ENCODE measurements around the gene HSPBP1.
"Not testable (repeated sequence)": the region's sequence is repeated elsewhere in the genome, so short reads cannot be mapped to it uniquely, and the experiment has no call there.

The HSPBP1 gene

GRCh38 chr19:55226273-55226672 lies 53.6 kb downstream of the HSPBP1 start:
- no peak overlapping the region for H3K27ac ChIP-seq (ENCODE audit: low read length)
- no peak for DNase-seq (ENCODE audit: low read depth, low spot score)
- no peaks in the 10 kb centered on the region for H3K27me3 ChIP-seq (ENCODE audit: control insufficient read depth, insufficient read depth, low read length)
- no peaks in the 10 kb centered on the region for H3K9me3 ChIP-seq (ENCODE audit: control insufficient read depth, insufficient read depth, low read length)
- H3K4me3 ChIP-seq (ENCODE audit: low read length): no peak overlapping the region
- peaks cover 7% of the 10 kb centered on the region for H3K36me3 ChIP-seq (ENCODE audit: control insufficient read depth, insufficient read depth, low read length)
- no peaks in the 10 kb centered on the region for H3K4me1 ChIP-seq (ENCODE audit: control insufficient read depth, insufficient read depth, low read length)
- WGBS (ENCODE audit: insufficient coverage, insufficient read length): no CpG with 5 or more reads among the region's 9 CpGs

GRCh38 chr19:55225415-55225958 lies 54.4 kb downstream of the HSPBP1 start:
- H3K27me3 ChIP-seq (ENCODE audit: control insufficient read depth, insufficient read depth, low read length): no peaks in the 10 kb centered on the region
- peaks cover 4% of the 10 kb centered on the region; the same call in 1 of the 2 replicates for H3K36me3 ChIP-seq (ENCODE audit: control insufficient read depth, insufficient read depth, low read length)
- no peaks in the 10 kb centered on the region for H3K9me3 ChIP-seq (ENCODE audit: control insufficient read depth, insufficient read depth, low read length)
- no peak overlapping the region for H3K4me3 ChIP-seq (ENCODE audit: low read length)
- no CpG with 5 or more reads among the region's 7 CpGs for WGBS (ENCODE audit: insufficient coverage, insufficient read length)
- no peaks in the 10 kb centered on the region for H3K4me1 ChIP-seq (ENCODE audit: control insufficient read depth, insufficient read depth, low read length)
- DNase-seq (ENCODE audit: low read depth, low spot score): no peak
- H3K27ac ChIP-seq (ENCODE audit: low read length): no peak overlapping the region

GRCh38 chr19:55224679-55225414 lies 55.1 kb downstream of the HSPBP1 start:
- H3K4me1 ChIP-seq (ENCODE audit: control insufficient read depth, insufficient read depth, low read length); H3K36me3 ChIP-seq (ENCODE audit: control insufficient read depth, insufficient read depth, low read length): not testable (repeated sequence)
- WGBS (ENCODE audit: insufficient coverage, insufficient read length): no CpG with 5 or more reads among the region's 11 CpGs

GRCh38 chr19:55224038-55224665 lies 55.8 kb downstream of the HSPBP1 start:
- Histone ChIP-seq H3K4me1 (ENCODE audit: control insufficient read depth, insufficient read depth, low read length) (no peaks in the 10 kb centered on the region), H3K27ac (ENCODE audit: low read length) (no peak overlapping the region), H3K36me3 (ENCODE audit: control insufficient read depth, insufficient read depth, low read length) (peaks cover 4% of the 10 kb centered on the region; the same call in 1 of the 2 replicates), H3K27me3 (ENCODE audit: control insufficient read depth, insufficient read depth, low read length) (no peaks in the 10 kb centered on the region), H3K9me3 (ENCODE audit: control insufficient read depth, insufficient read depth, low read length) (no peaks in the 10 kb centered on the region), H3K4me3 (ENCODE audit: low read length) (no peak overlapping the region)
- no peak for DNase-seq (ENCODE audit: low read depth, low spot score)
- WGBS (ENCODE audit: insufficient coverage, insufficient read length): no CpG with 5 or more reads among the region's 26 CpGs

More at GRCh38 chr19:55224679-55225414, 55.1 kb downstream of the HSPBP1 start:
- not testable (repeated sequence) for H3K27ac ChIP-seq (ENCODE audit: low read length); H3K27me3 ChIP-seq (ENCODE audit: control insufficient read depth, insufficient read depth, low read length); H3K4me3 ChIP-seq (ENCODE audit: low read length); DNase-seq (ENCODE audit: low read depth, low spot score); H3K9me3 ChIP-seq (ENCODE audit: control insufficient read depth, insufficient read depth, low read length)

GRCh38 chr19:55223291-55224037 lies 56.4 kb downstream of the HSPBP1 start:
- DNase-seq (ENCODE audit: low read depth, low spot score): no peak
- no peaks in the 10 kb centered on the region for H3K4me1 ChIP-seq (ENCODE audit: control insufficient read depth, insufficient read depth, low read length)
- WGBS (ENCODE audit: insufficient coverage, insufficient read length): no CpG with 5 or more reads among the region's 17 CpGs
- H3K4me3 ChIP-seq (ENCODE audit: low read length): no peak overlapping the region
- no peaks in the 10 kb centered on the region for H3K27me3 ChIP-seq (ENCODE audit: control insufficient read depth, insufficient read depth, low read length)
- no peak overlapping the region for H3K27ac ChIP-seq (ENCODE audit: low read length)
- H3K36me3 ChIP-seq (ENCODE audit: control insufficient read depth, insufficient read depth, low read length): 0 out of 2 replicates have a peak, but pooled peaks cover 4% of the 10 kb centered on the region
- no peaks in the 10 kb centered on the region for H3K9me3 ChIP-seq (ENCODE audit: control insufficient read depth, insufficient read depth, low read length)

- no CpG with 5 or more reads among the region's 9 CpGs for WGBS (ENCODE audit: insufficient coverage, insufficient read length)
- no peak for DNase-seq (ENCODE audit: low read depth, low spot score)
- Histone ChIP-seq H3K36me3 (ENCODE audit: control insufficient read depth, insufficient read depth, low read length) (no peaks in the 10 kb centered on the region), H3K27ac (ENCODE audit: low read length) (no peak overlapping the region), H3K4me1 (ENCODE audit: control insufficient read depth, insufficient read depth, low read length) (no peaks in the 10 kb centered on the region), H3K9me3 (ENCODE audit: control insufficient read depth, insufficient read depth, low read length) (no peaks in the 10 kb centered on the region), H3K27me3 (ENCODE audit: control insufficient read depth, insufficient read depth, low read length) (no peaks in the 10 kb centered on the region; the same call in 1 of the 2 replicates), H3K4me3 (ENCODE audit: low read length) (no peak overlapping the region)
Observed at GRCh38 chr19:55220525-55220924, 59.4 kb downstream of the HSPBP1 start.

- no CpG with 5 or more reads among the region's 36 CpGs for WGBS (ENCODE audit: insufficient coverage, insufficient read length)
Observed at GRCh38 chr19:55216461-55217198, 63.3 kb downstream of the HSPBP1 start.

GRCh38 chr19:55213547-55213946 lies 66.4 kb downstream of the HSPBP1 start:
- no peaks in the 10 kb centered on the region for H3K36me3 ChIP-seq (ENCODE audit: control insufficient read depth, insufficient read depth, low read length)
- H3K27ac ChIP-seq (ENCODE audit: low read length): no peak overlapping the region
- no peaks in the 10 kb centered on the region; the same call in 1 of the 2 replicates for H3K9me3 ChIP-seq (ENCODE audit: control insufficient read depth, insufficient read depth, low read length)
- no CpG with 5 or more reads among the region's 7 CpGs for WGBS (ENCODE audit: insufficient coverage, insufficient read length)
- H3K4me1 ChIP-seq (ENCODE audit: control insufficient read depth, insufficient read depth, low read length): no peaks in the 10 kb centered on the region; the same call in 1 of the 2 replicates
- no peak for DNase-seq (ENCODE audit: low read depth, low spot score)
- H3K4me3 ChIP-seq (ENCODE audit: low read length): no peak overlapping the region
- H3K27me3 ChIP-seq (ENCODE audit: control insufficient read depth, insufficient read depth, low read length): no peaks in the 10 kb centered on the region; the same call in 1 of the 2 replicates

More at GRCh38 chr19:55216461-55217198, 63.3 kb downstream of the HSPBP1 start:
- H3K27me3 ChIP-seq (ENCODE audit: control insufficient read depth, insufficient read depth, low read length): no peaks in the 10 kb centered on the region; the same call in 1 of the 2 replicates
- H3K36me3 ChIP-seq (ENCODE audit: control insufficient read depth, insufficient read depth, low read length): no peaks in the 10 kb centered on the region
- DNase-seq (ENCODE audit: low read depth, low spot score): peak; percentile 93
- no peaks in the 10 kb centered on the region; the same call in 1 of the 2 replicates for H3K4me1 ChIP-seq (ENCODE audit: control insufficient read depth, insufficient read depth, low read length)
- H3K27ac ChIP-seq (ENCODE audit: low read length): no peak overlapping the region
- peak overlapping the region; percentile 39; the same call in 1 of the 2 replicates for H3K4me3 ChIP-seq (ENCODE audit: low read length)
- no peaks in the 10 kb centered on the region; the same call in 1 of the 2 replicates for H3K9me3 ChIP-seq (ENCODE audit: control insufficient read depth, insufficient read depth, low read length)

GRCh38 chr19:55212447-55212846 lies 67.5 kb downstream of the HSPBP1 start:
- Histone ChIP-seq H3K27me3 (ENCODE audit: control insufficient read depth, insufficient read depth, low read length) (no peaks in the 10 kb centered on the region; the same call in 1 of the 2 replicates), H3K36me3 (ENCODE audit: control insufficient read depth, insufficient read depth, low read length) (no peaks in the 10 kb centered on the region), H3K9me3 (ENCODE audit: control insufficient read depth, insufficient read depth, low read length) (no peaks in the 10 kb centered on the region; the same call in 1 of the 2 replicates), H3K27ac (ENCODE audit: low read length) (no peak overlapping the region), H3K4me1 (ENCODE audit: control insufficient read depth, insufficient read depth, low read length) (no peaks in the 10 kb centered on the region; the same call in 1 of the 2 replicates), H3K4me3 (ENCODE audit: low read length) (no peak overlapping the region)
- DNase-seq (ENCODE audit: low read depth, low spot score): no peak
- WGBS (ENCODE audit: insufficient coverage, insufficient read length): no CpG with 5 or more reads among the region's 3 CpGs
